ENCODE results near the gene MRPS23.

Gene MRPS23

DNA sequence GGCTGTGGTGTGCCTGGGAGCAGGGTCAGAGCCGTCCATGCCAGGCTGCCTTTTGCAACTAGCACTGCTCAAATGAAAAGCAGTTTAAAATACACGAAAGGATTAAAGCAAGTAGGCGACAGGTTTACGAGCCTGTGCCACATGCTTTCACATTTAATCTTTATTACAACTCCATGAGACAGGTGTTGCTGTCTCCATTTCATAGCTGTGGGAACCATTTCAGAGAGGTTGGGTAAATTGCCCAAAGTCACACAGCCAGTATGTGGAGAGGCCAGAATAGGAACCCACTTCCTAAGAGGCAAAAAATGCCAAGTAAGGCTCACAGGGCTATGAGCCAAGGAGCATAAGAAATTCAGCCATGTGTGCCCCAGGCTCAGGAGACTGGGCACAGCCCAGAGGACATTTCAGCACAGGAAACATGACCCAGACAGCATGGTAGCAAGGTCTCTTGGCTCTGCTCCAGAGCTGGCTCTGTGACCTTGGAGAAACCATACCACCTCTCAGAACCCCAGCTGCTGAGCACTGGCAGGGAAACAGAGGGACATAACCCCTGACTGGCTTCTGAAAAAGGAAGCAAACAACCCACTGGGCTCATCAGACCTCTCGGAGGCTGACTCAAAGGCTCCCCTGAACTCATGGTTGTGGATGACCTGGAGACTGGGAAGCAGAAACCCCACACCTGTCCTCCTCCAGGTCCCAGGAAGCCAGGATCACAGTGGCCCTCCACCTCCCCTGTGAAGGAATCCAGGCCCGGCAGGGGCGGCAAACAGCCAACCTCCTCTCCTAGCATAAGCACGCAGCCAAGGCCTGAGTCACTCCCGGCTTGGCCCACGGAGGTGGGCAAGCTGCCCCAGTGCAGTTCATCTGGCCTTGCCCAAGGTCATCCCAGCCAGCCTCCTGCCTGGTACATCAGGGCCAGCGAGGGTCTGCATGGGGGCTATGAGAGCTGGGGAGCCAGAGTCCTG, 40.3 kb upstream of the MRPS23 start:
- Histone ChIP-seq H3K4me3 (ENCODE audit: insufficient read depth, low read depth, low read length) (no peak overlapping the region), H3K27me3 (ENCODE audit: control insufficient read depth, insufficient read depth, low read length, poor library complexity, severe bottlenecking) (no peaks in the 10 kb centered on the region), H3K36me3 (ENCODE audit: control insufficient read depth, insufficient read depth, low read length) (no peaks in the 10 kb centered on the region), H3K9me3 (ENCODE audit: control insufficient read depth, low read length) (no peaks in the 10 kb centered on the region), H3K4me1 (ENCODE audit: control insufficient read depth, insufficient read depth, low read length) (peaks cover 16% of the 10 kb centered on the region), H3K27ac (ENCODE audit: insufficient read depth, low read depth, low read length, poor library complexity, severe bottlenecking) (no peak overlapping the region)
- 86 to 88% methylated on average over 11 of the region's 11 CpGs for WGBS, 2 experiments

DNA sequence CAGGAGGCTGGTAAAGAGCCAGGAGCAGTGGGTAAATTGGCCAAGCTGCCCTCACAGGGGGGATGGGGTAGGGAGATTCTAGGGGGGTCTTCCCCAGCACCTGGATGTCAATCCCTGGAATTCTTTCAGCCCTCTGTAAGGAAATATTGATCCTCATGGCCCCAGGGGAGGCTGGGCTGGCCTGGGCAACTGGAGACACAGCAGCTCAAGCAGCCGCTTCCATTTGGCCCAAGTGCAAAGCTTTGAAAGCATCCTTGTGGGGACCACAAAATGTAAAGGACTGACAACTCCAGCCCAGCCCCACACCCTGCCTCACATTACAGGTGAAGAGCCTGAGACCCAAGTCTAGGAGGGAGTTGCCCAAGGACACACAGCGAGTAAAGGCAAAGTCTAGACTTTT, 39.4 kb upstream of the MRPS23 start:
- Histone ChIP-seq H3K27ac (ENCODE audit: insufficient read depth, low read depth, low read length, poor library complexity, severe bottlenecking) (no peak overlapping the region), H3K4me3 (ENCODE audit: insufficient read depth, low read depth, low read length) (no peak overlapping the region), H3K36me3 (ENCODE audit: control insufficient read depth, insufficient read depth, low read length) (no peaks in the 10 kb centered on the region), H3K4me1 (ENCODE audit: control insufficient read depth, insufficient read depth, low read length) (peaks cover 11% of the 10 kb centered on the region), H3K27me3 (ENCODE audit: control insufficient read depth, insufficient read depth, low read length, poor library complexity, severe bottlenecking) (no peaks in the 10 kb centered on the region), H3K9me3 (ENCODE audit: control insufficient read depth, low read length) (no peaks in the 10 kb centered on the region)
- 91 to 92% methylated on average over 2 of the region's 2 CpGs for WGBS, 2 experiments

DNA sequence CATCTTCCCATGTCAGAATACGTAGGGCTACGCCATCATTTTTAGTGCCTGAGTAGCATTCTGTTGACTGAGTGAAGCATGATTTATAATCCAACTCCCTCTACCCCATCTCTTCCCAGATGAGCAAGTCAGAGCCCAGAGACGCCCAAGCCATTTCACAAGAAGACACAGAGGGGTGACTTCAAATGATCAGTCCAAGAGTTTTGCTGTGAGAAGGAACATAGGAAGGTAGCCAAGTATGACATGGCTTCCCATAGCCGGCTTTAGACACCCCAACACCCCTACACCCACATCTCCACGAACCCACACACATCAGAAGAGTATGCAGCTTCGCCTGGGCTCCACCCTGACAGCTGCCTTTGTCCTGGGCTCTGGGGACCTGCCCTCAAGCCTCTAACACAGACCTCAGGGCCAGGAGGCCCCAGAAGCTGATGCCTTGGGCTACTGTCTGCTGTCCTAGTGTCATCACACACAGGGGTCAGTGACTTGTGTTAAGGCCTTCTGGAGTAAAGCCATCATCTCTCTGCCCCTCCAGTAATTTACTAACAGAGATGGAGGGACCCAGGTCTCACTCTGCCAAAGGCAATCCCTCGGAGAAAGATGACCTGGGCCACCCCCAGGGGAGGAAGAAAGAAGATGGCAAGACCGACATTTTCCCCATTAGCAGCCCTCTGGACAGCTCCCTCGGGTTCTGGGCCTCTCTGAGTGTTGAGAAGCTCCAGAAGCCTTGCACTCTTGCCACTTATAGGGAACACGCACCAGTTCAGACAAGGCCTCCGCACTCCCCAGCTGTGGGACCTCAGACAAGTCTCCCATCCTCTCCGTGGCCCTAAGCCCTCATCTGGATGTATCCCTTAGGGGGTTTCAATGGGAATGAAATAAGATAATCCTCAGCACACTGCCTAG, 38.7 kb upstream of the MRPS23 start:
- no peaks in the 10 kb centered on the region for H3K27me3 ChIP-seq (ENCODE audit: control insufficient read depth, insufficient read depth, low read length, poor library complexity, severe bottlenecking)
- no peaks in the 10 kb centered on the region for H3K9me3 ChIP-seq (ENCODE audit: control insufficient read depth, low read length)
- H3K27ac ChIP-seq (ENCODE audit: insufficient read depth, low read depth, low read length, poor library complexity, severe bottlenecking), result no peak overlapping the region
- WGBS, 2 experiments, result 91 to 94% methylated on average over 12 of the region's 12 CpGs
- H3K36me3 ChIP-seq (ENCODE audit: control insufficient read depth, insufficient read depth, low read length), result no peaks in the 10 kb centered on the region
- H3K4me3 ChIP-seq (ENCODE audit: insufficient read depth, low read depth, low read length), result no peak overlapping the region
- H3K4me1 ChIP-seq (ENCODE audit: control insufficient read depth, insufficient read depth, low read length), result peaks cover 10% of the 10 kb centered on the region

DNA sequence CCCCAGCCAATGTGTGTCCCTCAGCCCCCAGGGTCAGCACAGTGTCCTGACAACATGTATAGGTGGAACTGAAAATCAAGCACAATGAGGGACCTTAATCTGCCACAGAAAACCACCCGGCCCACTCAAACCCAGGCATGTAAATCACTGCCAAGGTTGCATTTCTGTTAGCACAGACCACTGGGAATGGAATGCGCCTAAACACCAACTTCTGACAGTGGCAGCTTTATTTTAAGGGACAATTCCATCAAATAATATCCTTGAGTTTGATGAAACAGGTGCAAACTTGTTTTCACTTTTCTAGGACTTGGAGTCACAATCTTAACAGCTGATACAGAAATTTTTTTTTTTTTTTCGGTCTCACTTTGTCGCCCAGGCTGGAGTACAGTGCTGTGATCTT, 37.3 kb upstream of the MRPS23 start:
- Histone ChIP-seq H3K4me3 (ENCODE audit: insufficient read depth, low read depth, low read length) (no peak overlapping the region), H3K27me3 (ENCODE audit: control insufficient read depth, insufficient read depth, low read length, poor library complexity, severe bottlenecking) (no peaks in the 10 kb centered on the region), H3K36me3 (ENCODE audit: control insufficient read depth, insufficient read depth, low read length) (no peaks in the 10 kb centered on the region), H3K27ac (ENCODE audit: insufficient read depth, low read depth, low read length, poor library complexity, severe bottlenecking) (no peak overlapping the region), H3K9me3 (ENCODE audit: control insufficient read depth, low read length) (no peaks in the 10 kb centered on the region), H3K4me1 (ENCODE audit: control insufficient read depth, insufficient read depth, low read length) (no peaks in the 10 kb centered on the region)
- WGBS, 2 experiments, result 90 to 96% methylated on average over 4 of the region's 4 CpGs

DNA sequence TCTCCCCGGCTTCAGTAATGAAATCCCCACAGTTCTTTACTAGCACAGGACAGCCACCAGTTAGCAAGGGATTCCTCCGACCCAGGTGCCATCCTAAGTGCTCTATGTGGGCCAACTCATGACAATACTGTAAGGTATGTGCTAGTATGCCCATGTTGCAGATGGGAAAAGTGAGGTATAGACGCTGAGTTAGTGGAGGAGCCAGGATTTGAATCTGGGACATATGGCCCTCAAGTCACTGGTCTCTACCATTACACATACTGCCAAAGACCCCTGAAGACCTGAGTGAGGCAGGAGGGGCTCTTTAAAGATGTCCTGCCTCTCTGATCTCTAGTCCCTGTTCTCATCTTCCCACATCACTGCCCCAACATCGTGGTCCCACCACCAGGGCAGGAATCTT, 36.2 kb upstream of the MRPS23 start:
- Histone ChIP-seq H3K27ac (ENCODE audit: insufficient read depth, low read depth, low read length, poor library complexity, severe bottlenecking) (no peak overlapping the region), H3K4me1 (ENCODE audit: control insufficient read depth, insufficient read depth, low read length) (peaks cover 10% of the 10 kb centered on the region), H3K9me3 (ENCODE audit: control insufficient read depth, low read length) (no peaks in the 10 kb centered on the region), H3K4me3 (ENCODE audit: insufficient read depth, low read depth, low read length) (no peak overlapping the region), H3K36me3 (ENCODE audit: control insufficient read depth, insufficient read depth, low read length) (no peaks in the 10 kb centered on the region), H3K27me3 (ENCODE audit: control insufficient read depth, insufficient read depth, low read length, poor library complexity, severe bottlenecking) (no peaks in the 10 kb centered on the region)
- 98% methylated on average over 4 of the region's 4 CpGs for WGBS, 2 experiments

DNA sequence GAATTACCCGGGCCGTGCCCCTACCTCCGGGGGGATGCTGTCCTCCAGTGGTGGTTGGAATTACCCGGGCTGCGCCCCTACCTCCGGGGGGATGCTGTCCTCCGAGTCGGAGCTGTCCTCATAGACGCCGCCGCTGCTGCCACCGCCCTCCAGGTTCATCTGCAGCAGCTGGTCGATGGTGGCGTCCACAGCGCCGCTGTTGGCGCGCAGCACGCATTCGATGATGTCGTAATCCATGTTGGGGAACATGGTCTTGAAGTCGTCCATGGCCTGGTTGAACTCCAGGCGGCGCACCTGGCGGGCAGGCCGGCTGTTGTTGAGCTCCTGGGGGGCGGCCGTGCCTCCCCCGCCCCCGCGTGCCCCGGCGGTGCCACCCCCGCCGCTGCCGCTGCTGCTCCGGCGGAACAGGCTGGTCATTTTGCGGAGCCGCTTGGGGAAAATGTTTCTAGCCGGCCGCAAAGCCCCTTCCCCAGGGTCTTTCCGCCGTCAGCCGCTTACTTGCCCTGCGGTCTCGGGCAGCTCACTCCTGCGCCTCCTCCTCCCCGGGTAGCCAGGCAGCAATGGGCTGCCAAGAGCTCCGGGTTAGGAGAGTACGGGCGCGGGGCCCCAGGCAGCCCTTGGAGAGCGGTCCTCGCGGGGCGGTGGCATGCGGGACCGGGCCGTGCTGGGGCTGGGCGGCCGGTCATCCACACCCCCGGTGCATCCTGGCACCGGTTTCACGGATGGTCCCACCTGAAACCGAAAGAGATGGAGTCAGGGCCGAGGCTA, 35.5 kb upstream of the MRPS23 start:
- WGBS, 2 experiments, result 94 to 95% methylated on average over 67 of the region's 67 CpGs
- Histone ChIP-seq H3K36me3 (ENCODE audit: control insufficient read depth, insufficient read depth, low read length) (no peaks in the 10 kb centered on the region), H3K27me3 (ENCODE audit: control insufficient read depth, insufficient read depth, low read length, poor library complexity, severe bottlenecking) (no peaks in the 10 kb centered on the region), H3K4me3 (ENCODE audit: insufficient read depth, low read depth, low read length) (no peak overlapping the region), H3K27ac (ENCODE audit: insufficient read depth, low read depth, low read length, poor library complexity, severe bottlenecking) (no peak overlapping the region), H3K4me1 (ENCODE audit: control insufficient read depth, insufficient read depth, low read length) (peaks cover 10% of the 10 kb centered on the region), H3K9me3 (ENCODE audit: control insufficient read depth, low read length) (no peaks in the 10 kb centered on the region)

DNA sequence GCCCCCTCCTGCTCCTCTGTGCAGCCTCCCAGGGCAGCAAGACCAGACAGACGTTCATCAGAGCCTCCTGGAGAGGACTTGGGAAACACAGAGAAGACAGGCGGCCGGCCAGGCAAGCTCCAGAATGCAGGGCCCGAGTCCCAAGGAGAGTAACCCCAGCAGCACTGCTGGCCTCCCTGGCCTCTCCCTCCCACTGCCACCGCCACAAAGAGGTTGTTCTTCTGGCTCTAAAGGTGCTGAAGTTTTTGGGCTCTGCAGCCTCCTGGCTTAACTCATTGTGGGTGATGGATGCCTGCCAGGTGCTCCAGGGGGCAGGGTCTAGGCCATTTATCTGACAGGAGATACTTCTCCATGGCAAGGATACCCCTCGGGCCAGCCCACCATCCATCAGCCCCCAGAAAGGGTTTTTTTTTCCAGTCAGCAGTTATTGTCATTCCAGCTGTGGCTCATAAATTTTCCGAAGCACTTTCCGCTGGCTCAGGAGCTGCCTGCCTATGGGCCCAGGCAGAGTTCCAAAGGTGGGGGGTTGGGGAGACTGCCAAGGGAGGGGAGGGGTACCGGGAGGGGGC, 32.0 kb upstream of the MRPS23 start:
- Histone ChIP-seq H3K27ac (ENCODE audit: insufficient read depth, low read depth, low read length, poor library complexity, severe bottlenecking) (no peak overlapping the region), H3K4me1 (ENCODE audit: control insufficient read depth, insufficient read depth, low read length) (peaks cover 26% of the 10 kb centered on the region), H3K27me3 (ENCODE audit: control insufficient read depth, insufficient read depth, low read length, poor library complexity, severe bottlenecking) (no peaks in the 10 kb centered on the region), H3K36me3 (ENCODE audit: control insufficient read depth, insufficient read depth, low read length) (no peaks in the 10 kb centered on the region), H3K4me3 (ENCODE audit: insufficient read depth, low read depth, low read length) (no peak overlapping the region), H3K9me3 (ENCODE audit: control insufficient read depth, low read length) (no peaks in the 10 kb centered on the region)
- 67 to 78% methylated on average over 9 of the region's 9 CpGs for WGBS, 2 experiments

DNA sequence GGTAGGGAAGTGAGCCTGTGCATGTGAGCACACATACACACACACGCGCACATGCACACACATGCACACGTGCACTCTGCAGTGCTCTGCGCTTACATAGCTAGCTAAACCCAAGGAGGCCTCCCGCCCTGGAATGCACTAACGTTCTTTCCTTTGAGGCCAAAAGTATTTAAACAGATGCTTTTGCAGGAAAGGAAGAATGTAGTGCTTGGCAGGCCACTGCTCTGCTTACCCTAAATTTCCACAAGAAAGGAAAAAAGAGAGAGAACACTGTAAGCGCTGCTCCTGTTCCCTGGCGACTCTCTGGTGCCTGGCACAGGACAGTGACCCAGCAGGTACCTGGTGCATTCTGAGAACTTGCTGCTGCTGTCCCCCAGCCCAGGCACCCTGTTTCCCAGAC, 31.3 kb upstream of the MRPS23 start:
- Histone ChIP-seq H3K4me1 (ENCODE audit: control insufficient read depth, insufficient read depth, low read length) (peaks cover 29% of the 10 kb centered on the region), H3K9me3 (ENCODE audit: control insufficient read depth, low read length) (no peaks in the 10 kb centered on the region), H3K36me3 (ENCODE audit: control insufficient read depth, insufficient read depth, low read length) (no peaks in the 10 kb centered on the region), H3K27me3 (ENCODE audit: control insufficient read depth, insufficient read depth, low read length, poor library complexity, severe bottlenecking) (no peaks in the 10 kb centered on the region), H3K27ac (ENCODE audit: insufficient read depth, low read depth, low read length, poor library complexity, severe bottlenecking) (no peak overlapping the region), H3K4me3 (ENCODE audit: insufficient read depth, low read depth, low read length) (no peak overlapping the region)
- WGBS, 2 experiments, result 65 to 70% methylated on average over 8 of the region's 8 CpGs

DNA sequence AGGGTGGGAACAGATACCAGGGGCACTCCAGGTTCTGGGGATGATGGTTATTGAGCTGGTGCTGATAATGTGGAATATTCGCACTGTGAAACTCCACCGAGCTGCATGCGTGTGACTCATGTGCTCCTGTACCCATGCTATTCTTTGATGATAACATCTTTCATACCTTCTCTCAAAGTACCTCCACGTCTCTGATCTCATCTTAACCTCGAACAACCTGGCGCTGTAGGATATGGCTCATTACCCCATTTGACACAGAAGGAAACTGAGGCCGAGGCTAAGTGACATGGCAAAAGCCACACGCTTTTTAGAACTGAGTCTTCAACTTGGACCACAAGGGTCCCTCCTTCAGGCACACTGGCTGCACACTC, 30.2 kb upstream of the MRPS23 start:
- no peaks in the 10 kb centered on the region for H3K27me3 ChIP-seq (ENCODE audit: control insufficient read depth, insufficient read depth, low read length, poor library complexity, severe bottlenecking)
- whole genome bisulfite sequencing, 2 experiments, result 95 to 96% methylated on average over 8 of the region's 8 CpGs
- no peaks in the 10 kb centered on the region for H3K36me3 ChIP-seq (ENCODE audit: control insufficient read depth, insufficient read depth, low read length)
- H3K4me1 ChIP-seq (ENCODE audit: control insufficient read depth, insufficient read depth, low read length), result peaks cover 40% of the 10 kb centered on the region
- H3K9me3 ChIP-seq (ENCODE audit: control insufficient read depth, low read length), result no peaks in the 10 kb centered on the region
- H3K27ac ChIP-seq (ENCODE audit: insufficient read depth, low read depth, low read length, poor library complexity, severe bottlenecking), result no peak overlapping the region
- no peak overlapping the region for H3K4me3 ChIP-seq (ENCODE audit: insufficient read depth, low read depth, low read length)

All from ectodermal cell (in vitro differentiated cells).